D721Med (cell line): Measurements from ENCODE around the gene EPHA3.

Experiments used
- DNase-seq: peaks from one replicate; pipeline ENCODE4 v3.0.0; 2011; ENCODE audit warnings: low spot score; ENCODE audit not compliant: insufficient read length
- FAIRE-seq: peaks from 2 replicates; lab custom pipeline; 2011; peaks lifted over from hg19 to GRCh38; lab: Jason Lieb, UNC
- CTCF ChIP-seq: IDR thresholded peaks from 2 replicates; pipeline ENCODE4 v1.5.1; 2012; ENCODE audit warnings: mild to moderate bottlenecking, control low read depth; ENCODE audit not compliant: insufficient read depth; ENCODE audit errors: missing control alignments

Gene EPHA3

GRCh38 chr3:89139870-89140269, 32.4 kb downstream of the EPHA3 start:
- DNase-seq (no peak), FAIRE-seq (peak; percentile 79)
- TF ChIP-seq CTCF = no peak

- FAIRE-seq (no peak), DNase-seq (no peak)
- no peak for TF ChIP-seq CTCF
These were observed 36.7 kb downstream of the EPHA3 start for GRCh38 chr3:89144080-89144479.

GRCh38 chr3:89145995-89146394, 38.6 kb downstream of the EPHA3 start:
- FAIRE-seq (no peak), DNase-seq (no peak)
- TF ChIP-seq CTCF = no peak

GRCh38 chr3:89154416-89154815, 47.0 kb downstream of the EPHA3 start:
- FAIRE-seq (no peak), DNase-seq (no peak)
- no peak for TF ChIP-seq CTCF

GRCh38 chr3:89155811-89156210, 48.4 kb downstream of the EPHA3 start:
- TF ChIP-seq CTCF = no peak
- FAIRE-seq (no peak), DNase-seq (no peak)

GRCh38 chr3:89157575-89157974, 50.2 kb downstream of the EPHA3 start:
- FAIRE-seq = no peak
- no peak for DNase-seq
- no peak for TF ChIP-seq CTCF

GRCh38 chr3:89159605-89160004, 52.2 kb downstream of the EPHA3 start:
- FAIRE-seq (no peak), DNase-seq (no peak)

More at GRCh38 chr3:89159605-89160004, 52.2 kb downstream of the EPHA3 start:
- TF ChIP-seq CTCF = no peak
